Measurements from ENCODE around the gene NRXN2. TPM values are rescaled to one million over a fixed set of nuclear protein-coding genes. Genes with fewer than 3 reads are reported as not detected.

The NRXN2 gene
- total RNA-seq, 4 donors from 2014 or later, result 0.21 to 0.72 (median 0.64) TPM; not detected in 1

DNA sequence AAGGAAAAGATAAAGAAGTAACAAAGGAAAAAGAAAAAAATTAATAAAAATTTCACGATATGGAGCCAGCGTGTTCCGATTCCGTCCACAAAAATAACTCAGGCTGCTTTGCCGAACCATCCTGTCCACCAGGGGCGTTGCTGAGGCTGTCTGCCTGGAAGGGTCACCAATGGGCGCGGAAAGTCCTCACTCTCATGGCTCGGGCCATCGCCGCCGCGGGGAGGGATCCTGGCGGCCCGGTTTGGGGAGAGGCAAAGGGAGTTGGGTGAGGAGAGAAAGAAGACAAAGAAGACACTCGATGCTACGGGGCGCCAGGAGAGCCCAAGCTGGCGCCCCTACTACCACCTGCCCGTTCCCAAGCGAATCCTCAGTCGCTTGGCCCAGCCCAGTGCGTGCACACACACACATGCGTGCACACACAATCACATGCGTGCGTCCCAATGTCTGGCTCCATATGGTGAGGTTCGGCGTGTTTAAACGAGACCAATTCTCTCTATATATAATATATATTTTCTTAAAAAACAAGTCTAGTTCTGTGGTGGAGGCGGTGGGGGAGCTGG, 42.4 kb upstream of the NRXN2 start:
- Histone ChIP-seq H3K4me1 (peaks cover 43% of the 10 kb centered on the region), H3K9me3 (no peaks in the 10 kb centered on the region), H3K27me3 (no peaks in the 10 kb centered on the region), H3K4me3 (no peak overlapping the region), H3K27ac (no peak overlapping the region), H3K36me3 (peaks cover 79% of the 10 kb centered on the region)
- TF ChIP-seq, protein P1, sequence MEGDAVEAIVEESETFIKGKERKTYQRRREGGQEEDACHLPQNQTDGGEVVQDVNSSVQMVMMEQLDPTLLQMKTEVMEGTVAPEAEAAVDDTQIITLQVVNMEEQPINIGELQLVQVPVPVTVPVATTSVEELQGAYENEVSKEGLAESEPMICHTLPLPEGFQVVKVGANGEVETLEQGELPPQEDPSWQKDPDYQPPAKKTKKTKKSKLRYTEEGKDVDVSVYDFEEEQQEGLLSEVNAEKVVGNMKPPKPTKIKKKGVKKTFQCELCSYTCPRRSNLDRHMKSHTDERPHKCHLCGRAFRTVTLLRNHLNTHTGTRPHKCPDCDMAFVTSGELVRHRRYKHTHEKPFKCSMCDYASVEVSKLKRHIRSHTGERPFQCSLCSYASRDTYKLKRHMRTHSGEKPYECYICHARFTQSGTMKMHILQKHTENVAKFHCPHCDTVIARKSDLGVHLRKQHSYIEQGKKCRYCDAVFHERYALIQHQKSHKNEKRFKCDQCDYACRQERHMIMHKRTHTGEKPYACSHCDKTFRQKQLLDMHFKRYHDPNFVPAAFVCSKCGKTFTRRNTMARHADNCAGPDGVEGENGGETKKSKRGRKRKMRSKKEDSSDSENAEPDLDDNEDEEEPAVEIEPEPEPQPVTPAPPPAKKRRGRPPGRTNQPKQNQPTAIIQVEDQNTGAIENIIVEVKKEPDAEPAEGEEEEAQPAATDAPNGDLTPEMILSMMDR (IDR thresholded peaks at IDR 0.05), result peak in 1 of 2 donors; percentile 13
- no peak for TF ChIP-seq EP300 (IDR thresholded peaks at IDR 0.05)
- 89% methylated on average over 30 of the region's 30 CpGs for WGBS
- peak in 1 of 2 donors; percentile 64 for DNase-seq (ENCODE audit: low spot score in 2 of 2)

DNA sequence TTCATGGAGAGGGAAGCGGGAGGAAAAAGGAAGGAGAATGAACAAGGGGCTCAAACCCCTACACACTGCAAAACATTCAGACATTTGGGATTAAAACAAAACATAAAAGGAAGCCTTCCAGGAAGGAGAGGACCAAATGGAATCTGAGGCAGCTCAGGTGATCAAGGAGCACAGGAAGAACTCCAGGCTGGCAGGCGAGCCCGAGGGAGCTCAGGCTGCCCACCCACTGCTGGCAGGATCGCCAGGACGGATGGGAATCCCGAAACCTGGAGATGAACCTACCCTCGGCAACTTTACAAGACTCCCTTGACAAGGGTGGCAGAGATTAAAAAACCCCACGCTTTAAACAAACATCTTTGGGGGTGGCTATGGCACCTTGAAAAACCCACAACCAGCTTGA, 41.8 kb upstream of the NRXN2 start:
- Histone ChIP-seq H3K27me3 (no peaks in the 10 kb centered on the region), H3K27ac (no peak overlapping the region), H3K4me1 (peaks cover 46% of the 10 kb centered on the region), H3K36me3 (peaks cover 73% of the 10 kb centered on the region), H3K4me3 (no peak overlapping the region), H3K9me3 (no peaks in the 10 kb centered on the region)
- TF ChIP-seq POLR2AphosphoS5 (IDR thresholded peaks at IDR 0.05), result no peak
- TF ChIP-seq POLR2A (IDR thresholded peaks at IDR 0.05), result no peak
- TF ChIP-seq EP300 (IDR thresholded peaks at IDR 0.05), result no peak
- TF ChIP-seq, protein P1 (IDR thresholded peaks at IDR 0.05), result no peak
- no peak for DNase-seq (ENCODE audit: low spot score in 2 of 2)
- WGBS, result 77% methylated on average over 8 of the region's 8 CpGs

DNA sequence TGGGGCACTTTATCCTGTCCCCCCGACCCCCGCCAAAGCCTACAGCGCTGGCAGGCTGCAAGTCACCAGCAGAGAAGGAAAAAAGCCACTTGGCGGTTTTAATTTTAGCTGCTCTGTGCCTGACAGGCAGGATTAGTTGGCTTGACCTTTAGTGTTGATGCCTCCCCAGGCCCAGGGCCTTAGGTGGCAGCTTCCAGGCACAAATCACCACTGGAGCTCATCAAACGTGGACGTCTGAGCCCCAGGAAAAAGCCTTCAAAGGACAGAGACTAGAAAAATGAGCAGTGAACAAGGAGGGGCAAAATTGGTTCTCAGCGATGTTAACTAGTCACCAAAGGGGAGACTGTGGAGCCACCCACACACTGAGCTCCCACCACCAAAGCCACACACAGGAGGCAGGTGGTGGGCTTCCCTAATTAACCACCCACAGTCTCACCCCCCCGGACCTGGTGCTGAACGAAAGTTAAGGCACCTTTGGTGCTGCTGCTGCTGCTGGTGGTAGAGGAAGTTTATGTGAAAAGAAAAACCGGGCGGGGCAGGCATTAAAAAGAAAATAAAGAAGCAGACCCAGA, 41.1 kb upstream of the NRXN2 start:
- 61% methylated on average over 11 of the region's 11 CpGs for WGBS
- peaks cover 50% of the 10 kb centered on the region for H3K4me1 ChIP-seq
- H3K36me3 ChIP-seq, result peaks cover 67% of the 10 kb centered on the region

DNA sequence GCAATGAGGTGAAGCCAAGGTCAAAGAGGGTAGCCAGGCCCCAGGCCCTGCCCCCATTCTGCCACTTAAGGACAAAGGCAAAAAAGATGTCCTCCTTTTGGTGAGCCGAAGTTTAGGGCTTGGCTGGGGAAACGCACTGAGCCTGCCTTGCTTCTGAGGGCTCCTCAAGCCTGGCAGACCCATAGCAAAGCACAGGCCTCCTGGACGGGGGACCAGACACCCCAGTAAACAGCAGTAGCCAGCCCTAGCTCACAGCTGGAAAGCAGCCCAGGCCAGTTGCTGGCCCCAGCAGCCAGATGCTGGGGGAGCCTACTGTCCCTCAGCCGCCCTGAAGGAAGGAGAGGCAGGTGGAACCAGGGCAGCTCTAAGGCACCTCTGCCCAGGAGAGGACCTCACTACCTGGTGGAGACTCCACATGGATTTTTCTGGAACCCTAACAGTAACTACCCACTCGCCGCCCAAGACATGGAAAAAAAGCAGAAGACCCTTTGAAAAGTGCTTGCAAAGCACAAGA, 40.6 kb upstream of the NRXN2 start:
- WGBS, result 71% methylated on average over 6 of the region's 6 CpGs

More for the DNA sequence above, 41.1 kb upstream of the NRXN2 start:
- no peak for DNase-seq (ENCODE audit: low spot score in 2 of 2)
- no peak for TF ChIP-seq POLR2A (IDR thresholded peaks at IDR 0.05)
- TF ChIP-seq, protein P1 (IDR thresholded peaks at IDR 0.05), result no peak
- no peak for TF ChIP-seq EP300 (IDR thresholded peaks at IDR 0.05)
- TF ChIP-seq POLR2AphosphoS5 (IDR thresholded peaks at IDR 0.05), result no peak
- Histone ChIP-seq H3K27ac (peak overlapping the region; percentile 36), H3K9me3 (no peaks in the 10 kb centered on the region), H3K4me3 (no peak overlapping the region), H3K27me3 (no peaks in the 10 kb centered on the region)

More for the DNA sequence above, 40.6 kb upstream of the NRXN2 start:
- H3K27me3 ChIP-seq, result no peaks in the 10 kb centered on the region
- H3K4me1 ChIP-seq, result peaks cover 52% of the 10 kb centered on the region
- no peak overlapping the region for H3K4me3 ChIP-seq
- TF ChIP-seq, protein P1 (IDR thresholded peaks at IDR 0.05), result no peak
- TF ChIP-seq EP300 (IDR thresholded peaks at IDR 0.05) (no peak), POLR2A (IDR thresholded peaks at IDR 0.05) (no peak), POLR2AphosphoS5 (IDR thresholded peaks at IDR 0.05) (no peak)
- peaks cover 61% of the 10 kb centered on the region for H3K36me3 ChIP-seq
- no peaks in the 10 kb centered on the region for H3K9me3 ChIP-seq
- H3K27ac ChIP-seq, result peak overlapping the region; percentile 36
- DNase-seq (ENCODE audit: low spot score in 2 of 2), result peak in 1 of 2 donors; percentile 72
